ENCODE measurements around the gene SHTN1. TPM values are rescaled to one million over a fixed set of nuclear protein-coding genes. Genes with fewer than 3 reads are reported as not detected.
A peak's percentile ranks its signal among the peaks of the same experiment; 100 is the strongest.

SHTN1 gene
- total RNA-seq, 1 donor from 2014 or later = 26.1 TPM

DNA sequence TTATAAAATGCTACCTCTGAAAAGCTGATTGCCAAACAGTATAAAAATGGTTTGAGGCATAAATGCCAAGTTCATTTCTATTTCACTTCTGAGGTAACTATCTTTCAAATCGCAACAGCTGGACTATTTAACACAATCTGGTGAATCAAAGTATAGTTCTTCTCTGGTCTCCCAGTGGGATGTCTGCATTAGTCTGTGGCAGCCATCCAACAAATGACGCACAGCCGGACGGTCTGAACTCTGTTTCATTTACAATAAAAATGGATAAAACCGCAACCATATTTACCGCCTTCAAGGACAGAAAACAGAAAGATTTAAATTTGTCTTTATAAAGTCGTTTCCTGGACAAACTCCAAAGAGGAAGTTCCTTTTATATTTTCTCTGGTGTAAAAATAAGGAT lies 113.8 kb downstream of the SHTN1 start:
- peak overlapping the region; percentile 66 for H3K27ac Mint-ChIP-seq (ENCODE audit: unreplicated experiment)
- TF ChIP-seq, protein P1, sequence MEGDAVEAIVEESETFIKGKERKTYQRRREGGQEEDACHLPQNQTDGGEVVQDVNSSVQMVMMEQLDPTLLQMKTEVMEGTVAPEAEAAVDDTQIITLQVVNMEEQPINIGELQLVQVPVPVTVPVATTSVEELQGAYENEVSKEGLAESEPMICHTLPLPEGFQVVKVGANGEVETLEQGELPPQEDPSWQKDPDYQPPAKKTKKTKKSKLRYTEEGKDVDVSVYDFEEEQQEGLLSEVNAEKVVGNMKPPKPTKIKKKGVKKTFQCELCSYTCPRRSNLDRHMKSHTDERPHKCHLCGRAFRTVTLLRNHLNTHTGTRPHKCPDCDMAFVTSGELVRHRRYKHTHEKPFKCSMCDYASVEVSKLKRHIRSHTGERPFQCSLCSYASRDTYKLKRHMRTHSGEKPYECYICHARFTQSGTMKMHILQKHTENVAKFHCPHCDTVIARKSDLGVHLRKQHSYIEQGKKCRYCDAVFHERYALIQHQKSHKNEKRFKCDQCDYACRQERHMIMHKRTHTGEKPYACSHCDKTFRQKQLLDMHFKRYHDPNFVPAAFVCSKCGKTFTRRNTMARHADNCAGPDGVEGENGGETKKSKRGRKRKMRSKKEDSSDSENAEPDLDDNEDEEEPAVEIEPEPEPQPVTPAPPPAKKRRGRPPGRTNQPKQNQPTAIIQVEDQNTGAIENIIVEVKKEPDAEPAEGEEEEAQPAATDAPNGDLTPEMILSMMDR (IDR thresholded peaks at IDR 0.05) = no peak
- H3K27me3 Mint-ChIP-seq (ENCODE audit: unreplicated experiment) = no peaks in the 10 kb centered on the region
- no peak for DNase-seq (ENCODE audit: extremely low spot score, unreplicated experiment)
- no peaks in the 10 kb centered on the region for H3K36me3 Mint-ChIP-seq (ENCODE audit: unreplicated experiment)
- H3K4me3 Mint-ChIP-seq (ENCODE audit: unreplicated experiment) = peak overlapping the region; percentile 67
- H3K9me3 Mint-ChIP-seq (ENCODE audit: unreplicated experiment) = no peaks in the 10 kb centered on the region
- peaks cover 31% of the 10 kb centered on the region for H3K4me1 Mint-ChIP-seq (ENCODE audit: unreplicated experiment)

DNA sequence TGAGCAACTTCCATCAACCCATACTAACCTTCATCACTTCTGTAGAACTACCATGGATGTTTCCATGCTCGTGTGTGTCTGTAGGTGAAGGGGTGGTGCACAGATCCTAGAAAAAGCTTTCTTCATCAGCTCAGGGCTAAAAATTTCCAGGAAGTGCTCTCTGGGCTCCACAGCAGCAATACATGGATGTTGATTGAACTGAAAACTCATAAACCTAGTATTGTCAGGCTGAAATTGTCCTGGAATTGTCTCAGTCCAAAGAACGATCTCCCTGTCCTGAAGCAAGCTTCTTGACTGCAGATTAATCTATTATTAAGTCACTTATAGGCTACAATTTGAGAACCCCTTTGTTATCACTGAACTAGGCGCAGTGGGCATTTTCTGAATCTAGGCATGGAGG lies 115.9 kb downstream of the SHTN1 start:
- Mint-ChIP-seq H3K36me3 (ENCODE audit: unreplicated experiment) (peaks cover 2% of the 10 kb centered on the region), H3K4me1 (ENCODE audit: unreplicated experiment) (peaks cover 31% of the 10 kb centered on the region), H3K4me3 (ENCODE audit: unreplicated experiment) (no peak overlapping the region), H3K27ac (ENCODE audit: unreplicated experiment) (no peak overlapping the region), H3K27me3 (ENCODE audit: unreplicated experiment) (no peaks in the 10 kb centered on the region), H3K9me3 (ENCODE audit: unreplicated experiment) (no peaks in the 10 kb centered on the region)
- TF ChIP-seq, protein P1 (IDR thresholded peaks at IDR 0.05) = no peak
- DNase-seq (ENCODE audit: extremely low spot score, unreplicated experiment) = no peak

DNA sequence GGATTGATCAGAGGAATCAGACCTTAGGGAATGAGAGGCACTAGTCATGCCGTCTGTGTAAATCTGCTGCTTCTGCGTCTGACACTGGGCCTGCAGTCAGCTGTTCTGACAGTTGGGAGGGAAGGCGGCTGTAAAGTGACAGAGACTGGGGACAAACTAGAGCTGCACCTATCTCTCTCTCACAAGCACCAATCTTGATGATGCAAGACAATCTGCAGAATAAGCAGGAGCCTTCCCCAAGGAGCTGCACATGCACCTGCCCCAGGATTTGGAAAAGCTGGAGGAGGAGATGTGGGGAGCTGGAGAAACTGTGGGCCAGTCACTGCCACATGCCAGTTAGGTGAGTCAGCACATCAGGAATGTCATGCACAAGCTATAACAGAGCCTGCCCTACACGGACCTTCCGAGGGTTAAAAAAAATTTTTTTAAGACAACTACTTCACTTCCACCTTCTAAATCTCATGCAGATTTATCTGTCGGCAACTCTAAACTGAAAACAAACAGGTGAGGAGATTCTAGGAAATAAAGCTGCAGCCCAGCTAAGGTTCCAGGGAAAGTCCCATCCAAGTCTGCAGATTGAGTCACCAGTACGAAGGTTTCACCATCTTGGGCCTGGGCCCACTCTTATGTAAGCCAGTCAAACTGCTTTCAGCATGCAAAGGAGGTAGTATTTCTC lies 116.5 kb downstream of the SHTN1 start:
- no peak for DNase-seq (ENCODE audit: extremely low spot score, unreplicated experiment)
- Mint-ChIP-seq H3K4me1 (ENCODE audit: unreplicated experiment) (peaks cover 31% of the 10 kb centered on the region), H3K36me3 (ENCODE audit: unreplicated experiment) (peaks cover 3% of the 10 kb centered on the region), H3K4me3 (ENCODE audit: unreplicated experiment) (no peak overlapping the region), H3K9me3 (ENCODE audit: unreplicated experiment) (no peaks in the 10 kb centered on the region), H3K27me3 (ENCODE audit: unreplicated experiment) (no peaks in the 10 kb centered on the region), H3K27ac (ENCODE audit: unreplicated experiment) (no peak overlapping the region)
- TF ChIP-seq, protein P1 (IDR thresholded peaks at IDR 0.05) = no peak

DNA sequence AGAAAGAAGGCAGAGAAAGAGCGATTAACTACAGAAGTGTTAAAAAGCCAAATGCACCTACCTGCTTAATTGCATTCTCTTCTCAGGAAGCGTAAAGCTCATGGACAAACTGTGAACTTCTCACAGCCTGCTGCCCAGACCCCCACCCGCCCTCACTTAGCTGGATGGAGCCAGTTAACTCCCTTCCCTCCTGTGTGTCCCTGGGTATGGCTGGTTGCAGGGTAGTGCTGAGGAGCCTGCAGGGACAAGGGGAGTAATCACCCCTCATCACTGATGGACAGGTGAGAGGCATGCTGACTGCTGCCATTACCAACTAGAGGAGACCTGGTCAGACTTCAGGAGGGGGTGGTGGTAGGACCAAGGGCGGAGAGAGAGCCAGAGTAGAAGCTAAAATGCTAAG lies 118.2 kb downstream of the SHTN1 start:
- Mint-ChIP-seq H3K27me3 (ENCODE audit: unreplicated experiment) (no peaks in the 10 kb centered on the region), H3K4me3 (ENCODE audit: unreplicated experiment) (no peak overlapping the region), H3K4me1 (ENCODE audit: unreplicated experiment) (peaks cover 22% of the 10 kb centered on the region), H3K27ac (ENCODE audit: unreplicated experiment) (no peak overlapping the region), H3K9me3 (ENCODE audit: unreplicated experiment) (no peaks in the 10 kb centered on the region), H3K36me3 (ENCODE audit: unreplicated experiment) (peaks cover 6% of the 10 kb centered on the region)
- DNase-seq (ENCODE audit: extremely low spot score, unreplicated experiment) = no peak
- TF ChIP-seq, protein P1 (IDR thresholded peaks at IDR 0.05) = no peak

DNA sequence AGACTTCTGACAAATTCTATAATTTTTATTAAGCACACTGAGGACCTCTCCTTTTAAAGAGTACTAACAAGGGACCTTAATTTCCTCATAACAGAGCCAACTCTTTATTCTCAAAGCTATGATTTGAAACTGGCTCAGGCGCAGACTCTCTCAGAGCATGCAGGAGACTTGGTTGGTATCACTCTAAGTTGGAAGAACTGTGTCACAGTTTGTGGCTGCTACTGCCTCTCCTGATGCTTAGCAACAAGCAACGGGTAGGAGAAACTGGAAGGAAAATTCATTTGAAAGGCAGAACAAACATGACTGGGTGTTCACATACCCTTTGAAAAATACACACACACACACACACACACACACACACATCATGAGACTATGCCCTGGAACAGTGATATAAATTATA lies 122.3 kb downstream of the SHTN1 start:
- DNase-seq (ENCODE audit: extremely low spot score, unreplicated experiment) = no peak
- peaks cover 8% of the 10 kb centered on the region for H3K36me3 Mint-ChIP-seq (ENCODE audit: unreplicated experiment)
- H3K4me3 Mint-ChIP-seq (ENCODE audit: unreplicated experiment) = no peak overlapping the region
- no peak overlapping the region for H3K27ac Mint-ChIP-seq (ENCODE audit: unreplicated experiment)
- TF ChIP-seq, protein P1 (IDR thresholded peaks at IDR 0.05) = no peak
- no peaks in the 10 kb centered on the region for H3K4me1 Mint-ChIP-seq (ENCODE audit: unreplicated experiment)
- no peaks in the 10 kb centered on the region for H3K27me3 Mint-ChIP-seq (ENCODE audit: unreplicated experiment)
- no peaks in the 10 kb centered on the region for H3K9me3 Mint-ChIP-seq (ENCODE audit: unreplicated experiment)

All from osteocyte (in vitro differentiated cells).